ENCODE data around the gene CDCP1.

The CDCP1 gene, protein sequence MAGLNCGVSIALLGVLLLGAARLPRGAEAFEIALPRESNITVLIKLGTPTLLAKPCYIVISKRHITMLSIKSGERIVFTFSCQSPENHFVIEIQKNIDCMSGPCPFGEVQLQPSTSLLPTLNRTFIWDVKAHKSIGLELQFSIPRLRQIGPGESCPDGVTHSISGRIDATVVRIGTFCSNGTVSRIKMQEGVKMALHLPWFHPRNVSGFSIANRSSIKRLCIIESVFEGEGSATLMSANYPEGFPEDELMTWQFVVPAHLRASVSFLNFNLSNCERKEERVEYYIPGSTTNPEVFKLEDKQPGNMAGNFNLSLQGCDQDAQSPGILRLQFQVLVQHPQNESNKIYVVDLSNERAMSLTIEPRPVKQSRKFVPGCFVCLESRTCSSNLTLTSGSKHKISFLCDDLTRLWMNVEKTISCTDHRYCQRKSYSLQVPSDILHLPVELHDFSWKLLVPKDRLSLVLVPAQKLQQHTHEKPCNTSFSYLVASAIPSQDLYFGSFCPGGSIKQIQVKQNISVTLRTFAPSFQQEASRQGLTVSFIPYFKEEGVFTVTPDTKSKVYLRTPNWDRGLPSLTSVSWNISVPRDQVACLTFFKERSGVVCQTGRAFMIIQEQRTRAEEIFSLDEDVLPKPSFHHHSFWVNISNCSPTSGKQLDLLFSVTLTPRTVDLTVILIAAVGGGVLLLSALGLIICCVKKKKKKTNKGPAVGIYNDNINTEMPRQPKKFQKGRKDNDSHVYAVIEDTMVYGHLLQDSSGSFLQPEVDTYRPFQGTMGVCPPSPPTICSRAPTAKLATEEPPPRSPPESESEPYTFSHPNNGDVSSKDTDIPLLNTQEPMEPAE
- total RNA-seq: 0.24 to 0.42 reads per million in 2 donors

DNA sequence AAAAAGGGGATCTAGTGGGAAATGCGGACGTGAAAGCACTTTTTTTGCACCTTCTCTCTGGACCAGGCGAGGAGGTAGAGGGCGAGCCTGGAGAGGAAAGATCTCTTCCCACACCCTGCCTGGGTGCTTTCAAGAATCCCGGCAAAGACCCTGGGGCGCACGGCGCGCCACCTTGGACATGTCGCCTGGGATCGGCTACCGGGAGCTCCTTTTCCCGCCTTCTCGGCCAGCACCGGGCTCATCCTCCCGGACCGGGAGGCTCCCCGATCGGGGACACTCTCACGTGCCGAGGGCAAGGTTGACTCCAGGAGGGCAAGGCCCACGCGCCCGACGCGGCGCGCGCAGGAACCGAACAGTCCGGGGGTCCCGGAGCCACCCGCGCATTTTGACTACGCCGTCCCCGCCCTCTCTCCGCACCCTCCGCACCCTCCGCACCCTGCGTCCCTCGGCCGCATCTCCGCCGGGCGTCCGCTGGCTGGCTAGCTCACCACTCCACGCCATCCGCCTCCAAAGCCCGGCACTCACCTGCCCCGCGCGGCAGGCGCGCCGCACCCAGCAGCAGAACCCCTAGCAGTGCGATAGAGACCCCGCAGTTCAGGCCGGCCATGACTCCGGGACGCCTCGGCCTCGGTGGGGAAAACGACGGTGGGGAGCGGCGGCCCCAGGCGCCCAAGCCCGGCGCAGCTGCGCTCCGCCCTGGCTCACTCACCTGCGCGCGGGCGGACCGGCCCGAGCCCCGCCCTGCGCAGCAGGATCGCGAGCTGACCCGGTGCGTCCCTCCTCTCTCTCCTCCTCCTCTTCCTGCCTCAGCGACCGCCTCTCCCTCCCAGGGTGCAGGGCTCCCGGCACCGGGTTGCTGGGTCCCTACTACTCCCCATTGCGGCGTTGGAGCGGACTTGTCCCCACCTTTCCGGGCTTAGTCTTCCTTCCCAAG lies at the start of gene CDCP1:
TSS of gene CDCP1 (minus strand) at position 698 of the 934 bp plus-strand sequence. CDS start at position 607, 91 bp downstream.
- no peak for DNase-seq

DNA sequence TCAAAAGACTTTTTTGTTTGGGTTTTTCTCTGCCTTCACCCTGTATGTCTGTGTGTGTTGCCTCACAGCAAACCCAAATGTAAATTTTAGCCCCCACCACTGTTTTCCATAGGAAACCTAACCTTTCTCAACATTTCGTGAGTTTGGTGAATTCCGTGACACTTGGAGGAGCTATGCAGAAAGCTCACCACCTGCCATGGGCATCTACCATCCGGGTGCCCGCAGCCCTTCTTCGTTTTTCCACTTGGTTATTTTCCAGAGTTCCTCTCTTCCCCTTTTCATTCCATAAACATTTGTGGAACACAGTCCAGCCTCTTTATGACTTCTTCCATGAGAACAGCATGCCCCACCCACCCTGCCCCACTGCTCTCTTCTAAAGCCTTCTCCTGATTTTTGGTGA lies 48.6 kb upstream of the CDCP1 start:
- no peak for DNase-seq

DNA sequence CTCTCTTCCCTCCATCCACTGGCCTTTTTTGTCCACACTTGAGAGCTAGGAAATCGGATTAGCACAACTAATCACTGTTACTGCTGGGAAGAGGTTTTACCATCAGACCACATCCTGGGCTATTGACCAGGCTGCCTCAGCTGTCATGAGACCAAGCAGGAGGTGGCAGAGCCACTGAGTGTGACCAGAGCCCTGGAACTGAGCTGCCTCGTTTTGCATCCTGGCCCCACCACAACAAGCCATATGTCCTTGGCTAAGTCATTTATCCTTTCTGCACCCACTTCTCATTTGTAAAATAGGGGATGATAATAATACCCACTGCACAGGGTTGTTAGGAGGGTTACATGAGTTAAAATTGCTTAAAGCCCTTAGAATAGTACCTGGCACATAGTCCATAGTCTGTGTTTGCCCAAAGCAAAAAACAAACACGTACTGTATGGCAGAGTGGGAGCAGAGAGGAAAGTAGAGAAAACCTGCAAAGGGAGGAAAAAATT lies 45.8 kb upstream of the CDCP1 start:
- no peak for DNase-seq

DNA sequence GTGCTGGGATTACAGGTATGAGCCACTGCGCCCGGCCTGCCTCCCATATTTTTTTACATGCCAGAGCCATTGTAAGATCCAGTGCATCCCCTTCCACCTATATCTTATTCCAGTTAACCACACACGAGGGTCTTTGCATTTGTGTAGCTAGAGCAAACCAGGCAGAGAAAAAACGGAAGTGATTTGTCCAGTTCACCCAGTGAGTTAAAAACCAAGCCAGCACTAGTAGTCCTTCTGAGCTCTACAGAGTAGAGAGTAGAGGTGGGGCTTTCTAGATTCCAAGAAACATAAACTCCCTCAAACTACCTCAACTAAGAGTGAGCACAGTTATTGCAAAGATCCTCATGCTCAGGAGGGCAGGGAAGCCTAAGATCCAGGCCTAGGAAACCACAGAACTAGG lies 45.2 kb upstream of the CDCP1 start:
- DNase-seq: no peak

DNA sequence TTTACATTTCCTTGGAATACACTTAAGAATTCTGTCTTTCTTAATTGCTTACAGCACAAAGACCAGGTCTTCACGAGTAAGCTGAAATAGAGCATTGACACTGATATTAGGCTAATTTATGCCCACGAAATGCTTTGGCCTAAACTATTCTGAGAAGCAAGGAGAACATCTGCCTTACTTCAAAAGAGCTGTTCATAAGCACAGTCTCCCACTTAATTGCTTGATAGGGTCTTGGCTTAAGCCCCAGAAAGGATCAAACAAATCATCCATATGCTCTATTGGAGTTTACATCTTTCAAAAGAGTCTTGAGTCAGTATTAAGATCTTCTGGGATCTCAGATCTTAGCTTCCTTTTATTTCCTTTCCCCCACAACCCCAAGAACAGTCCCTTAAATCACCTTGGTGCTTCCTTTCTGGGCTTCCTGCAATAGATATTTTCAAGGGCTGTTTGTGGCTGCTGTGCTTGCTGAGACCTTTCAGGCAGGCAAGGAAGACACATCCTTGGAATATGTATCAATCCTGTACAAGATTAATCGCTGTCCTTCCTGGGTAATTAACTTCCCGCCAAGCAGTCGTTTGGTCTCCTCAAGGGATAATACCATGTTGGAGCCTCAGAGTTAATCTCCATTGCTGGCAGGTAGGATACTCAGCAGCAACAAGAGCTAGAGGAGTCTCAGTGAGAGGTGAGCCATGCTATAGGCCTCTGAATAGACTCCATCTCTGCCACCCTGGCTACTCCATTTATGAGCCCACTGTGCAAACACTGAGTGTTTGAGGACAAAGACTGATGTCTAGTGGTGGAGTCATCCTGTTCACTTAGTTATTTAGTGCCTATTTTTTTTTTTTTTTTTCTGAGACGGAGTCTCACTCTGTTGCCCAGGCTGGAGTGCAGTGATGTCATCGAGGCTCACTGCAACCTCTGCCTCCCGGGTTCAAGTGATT lies 42.8 kb upstream of the CDCP1 start:
- DNase-seq: no peak

DNA sequence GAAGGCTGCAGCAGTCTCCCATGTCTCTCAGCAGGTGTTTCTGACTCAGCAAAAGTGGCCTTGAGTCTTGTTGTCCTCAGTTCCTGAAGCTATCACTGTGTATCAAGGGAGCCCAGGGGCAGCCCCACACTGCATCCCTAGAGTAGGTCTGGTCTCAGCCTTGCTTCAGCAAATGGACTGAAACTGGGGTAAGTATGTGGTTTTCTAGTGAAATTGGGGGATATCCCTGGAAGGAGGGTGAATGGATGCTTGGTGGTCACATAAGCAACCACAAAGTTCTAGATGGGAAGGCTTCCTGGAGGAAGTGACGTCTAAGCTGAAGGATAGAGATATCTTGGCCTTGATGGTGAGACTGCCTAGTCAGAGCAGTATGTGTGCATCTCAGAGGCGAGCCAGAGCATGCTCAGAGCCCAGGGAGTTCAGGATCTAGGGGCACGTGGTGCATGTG lies 41.5 kb upstream of the CDCP1 start:
- DNase-seq: no peak

DNA sequence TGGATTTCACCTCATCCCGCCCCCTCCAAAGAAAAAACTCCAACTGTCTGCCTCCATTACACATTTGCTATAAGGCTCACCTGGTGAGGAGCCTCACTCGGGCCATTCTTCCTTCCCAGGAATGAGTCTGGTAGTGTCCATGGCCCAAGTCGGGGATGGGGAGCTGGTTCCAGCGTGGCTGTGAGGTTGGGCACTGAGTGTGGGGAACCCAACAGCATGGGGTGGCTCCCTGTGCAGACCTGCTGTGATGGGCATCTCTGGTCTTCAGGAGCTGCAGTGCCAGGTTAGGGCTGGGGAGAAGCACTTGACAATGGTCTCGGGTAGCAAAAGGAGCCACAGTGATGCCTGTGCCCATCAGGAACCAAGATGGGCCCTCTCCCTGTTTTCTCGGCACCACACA lies 40.7 kb upstream of the CDCP1 start:
- DNase-seq: no peak

DNA sequence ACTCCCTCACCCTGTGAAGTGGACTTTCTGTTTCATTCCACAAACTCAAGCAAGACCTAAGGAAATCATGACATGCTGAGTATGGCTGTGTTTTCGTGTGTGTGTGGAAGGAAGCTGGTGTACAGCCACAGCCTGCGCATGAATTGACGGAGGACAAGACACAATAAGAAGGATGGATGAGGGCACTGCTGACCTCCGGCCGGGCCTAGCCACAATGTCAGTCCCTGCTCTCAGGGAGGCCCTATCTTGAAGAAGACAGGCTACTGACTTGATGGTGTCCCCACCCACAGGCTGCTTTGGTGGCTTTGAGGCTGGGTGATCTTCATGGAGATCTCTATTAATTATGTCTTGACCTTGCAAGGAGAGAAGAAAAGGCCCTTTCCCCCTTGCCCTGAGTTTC lies 39.3 kb upstream of the CDCP1 start:
- DNase-seq: no peak

DNA sequence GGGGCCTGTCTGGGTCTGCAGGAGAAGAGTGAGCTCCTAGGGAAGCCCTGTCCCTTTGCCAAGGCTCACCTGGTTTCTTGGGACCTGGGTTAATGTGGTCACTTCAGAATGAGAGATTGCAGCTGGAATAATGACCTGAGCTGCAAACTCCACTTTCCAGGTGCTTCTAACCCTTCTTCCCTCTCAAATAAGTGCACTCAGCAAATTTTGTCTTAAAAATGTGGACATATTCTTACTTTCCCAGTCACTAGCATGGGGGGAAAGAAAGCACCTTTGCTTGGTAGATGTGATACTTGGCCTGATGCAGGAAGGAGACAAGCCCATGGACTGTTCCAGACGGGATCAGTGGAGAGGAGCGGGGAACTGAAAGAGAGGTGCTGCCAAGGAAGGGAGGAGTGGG lies 38.9 kb upstream of the CDCP1 start:
- DNase-seq: no peak

DNA sequence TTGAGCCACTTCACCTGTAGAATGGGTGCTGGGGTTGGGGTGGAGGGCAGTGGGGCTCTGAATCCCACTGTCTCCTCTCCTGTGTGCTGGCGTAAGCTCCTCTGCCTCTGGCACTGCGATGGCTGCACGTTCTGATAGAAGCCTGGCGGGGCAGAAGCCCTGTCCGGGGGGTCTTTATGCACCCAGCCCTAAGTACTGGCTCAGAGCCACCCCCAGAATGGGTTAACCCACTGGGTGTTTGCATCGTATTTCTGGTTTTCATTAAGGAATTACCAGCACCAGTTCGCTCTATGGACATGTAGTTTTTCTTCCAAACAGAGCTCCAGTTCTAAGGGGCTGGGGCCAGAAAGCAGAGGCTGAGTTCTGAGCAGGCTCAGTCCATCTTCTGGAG lies 37.7 kb upstream of the CDCP1 start:
- no peak for DNase-seq

DNA sequence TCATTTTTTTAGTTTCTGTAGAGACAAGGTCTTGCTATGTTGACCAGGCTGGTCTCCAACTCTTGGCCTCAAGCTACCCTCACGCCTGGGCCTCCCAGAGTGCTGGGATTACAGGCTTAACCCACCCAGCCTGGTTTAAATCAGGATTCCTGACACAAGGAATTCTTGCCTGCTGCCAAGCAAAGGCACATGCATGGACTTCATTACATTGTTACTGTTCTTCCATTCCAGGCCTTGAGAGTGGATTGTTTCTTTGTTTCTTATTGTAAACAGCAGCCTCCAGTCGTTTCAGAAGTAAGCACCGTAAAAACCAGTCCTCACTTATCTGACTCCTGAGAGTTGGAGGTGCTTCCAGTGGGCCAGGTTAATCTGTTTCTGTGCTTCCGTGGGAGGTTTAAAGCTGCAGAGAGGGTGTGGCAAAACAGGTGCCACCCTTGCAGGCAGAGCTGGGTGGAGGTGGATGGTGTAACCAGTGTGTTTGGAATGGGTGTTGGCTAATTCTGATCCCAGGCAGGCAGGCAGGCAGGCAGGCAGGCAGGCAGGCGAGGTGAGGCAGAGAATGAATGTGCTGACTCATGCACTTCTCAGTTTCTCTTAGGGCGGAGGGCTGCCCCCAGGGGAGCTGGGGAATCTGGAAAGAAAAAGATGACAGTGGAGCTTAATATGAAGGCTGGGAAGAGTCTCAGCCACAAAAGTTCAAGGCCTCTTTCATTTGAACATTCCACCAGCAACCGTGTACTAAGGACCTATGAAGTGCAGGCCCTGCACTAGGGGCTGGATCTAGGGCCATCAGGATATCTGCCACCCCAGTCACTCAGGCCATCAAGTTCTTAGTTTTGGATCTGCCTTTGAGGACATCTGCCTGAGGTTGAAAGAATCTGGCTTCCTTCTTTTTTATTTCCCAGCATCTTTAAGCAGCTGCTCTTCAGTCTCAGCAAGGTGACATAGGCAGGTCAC lies 37.0 kb upstream of the CDCP1 start:
- DNase-seq: no peak

DNA sequence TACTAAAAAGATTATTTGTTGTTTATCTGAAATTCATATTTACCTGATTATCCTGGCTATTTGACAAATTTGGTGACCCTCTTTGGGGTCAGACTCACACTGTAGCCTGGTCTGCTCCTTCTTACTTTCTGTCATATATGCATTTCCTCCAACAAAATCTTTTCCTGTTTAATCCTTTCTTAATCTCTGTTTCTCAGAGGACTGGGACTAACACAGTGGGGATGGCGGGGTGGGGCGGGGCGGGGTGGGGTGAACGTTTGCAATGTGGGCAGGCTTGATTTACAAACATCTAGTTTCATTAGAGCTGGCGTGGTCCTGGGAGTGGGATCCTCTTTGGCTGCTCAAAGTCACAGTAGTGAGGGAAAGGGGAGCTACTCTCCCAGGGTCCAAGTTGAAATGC lies 35.3 kb upstream of the CDCP1 start:
- no peak for DNase-seq

DNA sequence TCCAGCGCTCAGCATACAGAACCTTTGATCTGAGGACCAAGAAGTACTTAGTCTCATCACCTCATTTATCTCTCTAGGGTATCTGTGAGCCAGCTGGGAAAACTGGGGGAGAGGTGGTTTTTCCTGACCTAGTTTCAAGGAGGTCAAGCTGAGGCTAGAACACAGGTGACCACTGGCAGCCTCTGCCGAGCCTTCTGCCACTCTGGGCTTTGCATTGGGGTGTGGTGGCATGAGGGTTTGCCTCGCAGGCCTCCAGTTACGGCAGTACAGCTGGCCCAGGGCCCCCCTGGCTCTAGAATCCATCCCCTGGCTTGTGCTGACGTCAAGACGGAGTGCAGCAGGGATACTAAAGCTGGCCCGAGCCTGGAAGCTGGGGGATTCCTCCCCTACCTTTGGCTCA lies 34.7 kb upstream of the CDCP1 start:
- DNase-seq: no peak

DNA sequence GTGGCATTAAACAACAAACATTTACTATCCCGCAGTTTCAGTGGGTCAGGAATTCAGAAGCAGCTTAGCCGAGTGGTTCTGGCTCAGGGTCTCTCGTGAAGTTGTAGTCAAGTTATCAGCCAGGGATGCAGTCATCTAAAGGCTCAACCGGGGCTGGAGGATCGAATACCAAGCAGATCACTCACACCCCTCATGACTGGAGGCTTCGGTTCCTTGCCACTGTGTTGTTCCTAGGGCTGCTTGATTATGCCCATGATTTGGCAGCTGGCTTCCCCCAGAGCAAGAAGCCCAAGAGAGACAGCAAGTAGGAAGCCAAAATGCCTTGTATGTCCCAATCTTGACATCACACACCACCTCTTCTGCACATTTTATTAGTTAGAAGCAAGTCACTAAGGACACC lies 33.9 kb upstream of the CDCP1 start:
- no peak for DNase-seq

DNA sequence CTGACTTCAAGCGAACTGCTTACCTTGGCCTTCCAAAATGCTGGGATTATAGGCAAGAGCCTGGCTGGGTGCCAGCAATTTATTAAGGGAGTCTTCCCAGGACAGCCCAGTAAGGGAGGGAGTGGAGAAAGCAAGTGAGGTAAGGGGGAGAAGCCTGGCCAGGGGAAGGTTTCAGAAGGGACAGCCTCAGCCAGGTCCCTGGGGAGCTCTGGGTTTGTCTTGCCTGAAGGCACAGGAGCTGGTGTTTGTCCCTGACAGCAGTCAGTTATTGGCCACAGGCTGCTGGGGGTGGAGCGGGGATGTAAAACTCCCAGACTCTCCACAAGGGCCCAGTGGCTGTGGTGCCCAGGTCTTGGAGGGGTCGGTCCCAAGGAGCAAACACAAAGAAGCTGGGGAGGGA lies 33.0 kb upstream of the CDCP1 start:
- no peak for DNase-seq

DNA sequence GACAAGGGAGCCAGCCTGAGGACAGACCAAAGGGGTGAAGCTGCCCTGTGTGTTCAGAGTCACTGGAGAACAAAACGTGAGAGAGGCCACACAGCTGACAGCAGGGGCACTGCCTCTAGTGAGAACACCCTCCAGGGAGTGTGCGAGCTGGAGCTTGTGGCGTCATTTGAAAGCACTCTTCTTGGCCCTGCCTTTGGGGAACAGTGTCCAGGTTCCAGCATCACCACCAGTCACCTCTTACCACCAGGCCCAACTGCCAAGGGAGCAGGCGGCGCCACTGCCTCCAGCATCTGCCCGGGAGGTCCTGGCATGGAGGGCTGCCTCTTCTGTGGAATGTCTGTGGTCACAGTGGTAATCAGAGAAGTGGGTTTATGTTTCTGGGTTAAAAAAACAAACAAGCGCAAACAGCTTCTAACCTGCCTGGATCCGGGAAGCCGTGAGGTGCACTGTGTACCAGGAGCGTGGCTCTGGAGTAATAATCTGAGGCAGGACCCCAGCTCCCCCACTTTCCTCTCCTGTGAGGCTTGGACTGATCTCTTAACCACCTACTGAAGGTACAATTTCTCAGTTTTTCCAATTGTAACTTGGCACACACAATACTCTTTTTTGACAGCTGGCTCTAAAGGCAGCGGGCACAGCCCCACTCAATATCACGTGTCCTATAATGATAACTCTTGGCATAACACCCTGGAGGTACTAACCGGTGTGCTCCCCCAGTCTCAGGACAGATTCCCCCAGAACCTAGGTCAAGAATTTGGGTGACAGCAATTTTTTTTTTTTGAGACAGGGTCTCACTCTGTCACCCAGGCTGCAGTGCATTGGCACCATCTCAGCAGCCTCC lies 32.2 kb upstream of the CDCP1 start:
- no peak for DNase-seq

DNA sequence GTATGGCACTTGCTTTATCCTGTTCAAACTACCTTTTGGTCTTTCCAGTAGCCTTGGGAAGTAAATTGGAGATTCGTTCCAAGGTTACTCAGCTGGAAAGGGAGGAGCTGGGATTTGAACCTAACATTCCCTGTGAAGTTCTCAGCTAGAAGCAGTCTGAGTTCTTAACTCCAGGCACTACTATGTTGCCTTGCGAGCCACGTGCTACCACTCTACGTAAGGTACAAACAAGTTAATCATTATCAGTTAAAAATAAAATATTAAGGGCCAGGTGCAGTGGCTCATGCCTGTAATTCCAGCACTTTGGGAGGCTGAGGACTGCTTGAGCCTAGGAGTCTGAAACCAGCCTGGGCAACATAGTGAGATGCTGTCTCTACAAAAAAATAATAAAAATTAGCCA lies 30.7 kb upstream of the CDCP1 start:
- no peak for DNase-seq

DNA sequence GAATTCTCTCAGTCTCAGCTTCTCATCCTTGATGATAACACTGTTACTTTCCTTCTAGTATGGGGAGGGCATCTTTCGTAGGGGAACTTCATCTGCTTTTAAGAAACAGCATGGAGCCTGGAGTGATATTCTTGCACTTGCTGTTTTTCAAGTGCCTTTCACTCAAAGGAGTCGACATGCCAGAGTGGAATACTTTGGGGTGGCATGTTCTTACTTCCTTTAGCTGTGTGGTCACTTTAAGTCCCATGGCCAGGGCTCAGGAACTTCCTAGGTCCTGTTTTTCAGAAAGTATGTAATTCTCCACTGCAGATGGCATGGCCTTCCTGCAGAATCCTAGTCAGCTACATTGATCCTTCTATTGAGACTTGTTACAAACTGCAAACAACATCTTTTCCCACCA lies 28.1 kb upstream of the CDCP1 start:
- DNase-seq: no peak

DNA sequence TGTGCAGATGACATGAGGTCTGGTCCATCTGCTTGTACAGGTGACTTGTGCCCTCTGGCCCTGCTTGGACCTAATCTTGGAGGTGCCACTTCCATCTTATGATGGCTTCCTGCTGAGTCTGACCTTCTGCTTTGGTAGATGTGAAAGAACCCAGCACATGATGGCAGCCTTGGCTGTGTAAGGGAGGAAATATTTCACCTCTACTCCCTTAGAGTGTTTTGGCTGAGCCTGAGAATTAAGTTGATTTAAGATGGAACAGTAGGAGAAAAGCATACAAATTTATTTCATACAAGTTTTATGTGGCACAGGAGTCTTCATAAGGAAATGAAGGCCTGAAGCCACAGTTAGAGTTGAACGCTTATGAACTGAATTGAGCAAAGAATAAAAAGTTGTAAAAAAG lies 27.6 kb upstream of the CDCP1 start:
- DNase-seq: no peak

Measured in T-helper 9 cell (primary cell).